Superior temporal gyrus (tissue), 1 donor: ENCODE data around the gene INO80.
A peak's percentile ranks its signal among the peaks of the same experiment; 100 is the strongest.
"Not testable (repeated sequence)": the region's sequence is repeated elsewhere in the genome, so short reads cannot be mapped to it uniquely, and the experiment has no call there.

Source experiments
- DNase-seq: peaks from one replicate; pipeline ENCODE4 v3.0.0-alpha.2; 2016; ENCODE audit errors: extremely low spot score

The INO80 gene

GRCh38 chr15:41115652-41116115 lies 396 bp downstream of the INO80 start:
- peak; percentile 24 for DNase-seq

GRCh38 chr15:41115161-41115651 lies 874 bp downstream of the INO80 start:
- DNase-seq: peak; percentile 15

DNA sequence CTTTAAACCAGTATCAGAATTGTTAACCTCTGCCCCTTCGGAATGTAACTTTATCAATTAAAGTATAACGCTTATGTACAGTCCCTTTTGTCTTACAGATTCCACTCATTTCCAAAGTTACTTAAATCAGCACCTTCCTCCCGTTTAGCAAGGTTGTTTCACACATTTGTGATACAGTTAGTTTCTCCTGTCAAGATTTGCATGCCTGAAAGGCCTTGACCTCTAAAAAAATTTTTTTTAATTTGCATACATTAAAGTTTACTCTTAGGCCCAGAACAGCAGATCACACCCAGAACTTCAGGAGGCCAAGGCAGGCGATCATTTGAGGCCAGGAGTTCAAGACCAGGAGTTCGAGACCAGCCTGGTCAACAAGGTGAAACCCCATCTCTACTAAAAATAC lies 9.1 kb downstream of the INO80 start:
- no peak for DNase-seq

GRCh38 chr15:41105348-41106334 lies 10.4 kb downstream of the INO80 start:
- no peak for DNase-seq

- no peak for DNase-seq
These were observed 11.8 kb downstream of the INO80 start for GRCh38 chr15:41104234-41104633.

- DNase-seq: no peak
These were observed 13.2 kb downstream of the INO80 start for GRCh38 chr15:41102854-41103253.

- no peak for DNase-seq
These were observed 19.9 kb downstream of the INO80 start for GRCh38 chr15:41096178-41096577.

DNA sequence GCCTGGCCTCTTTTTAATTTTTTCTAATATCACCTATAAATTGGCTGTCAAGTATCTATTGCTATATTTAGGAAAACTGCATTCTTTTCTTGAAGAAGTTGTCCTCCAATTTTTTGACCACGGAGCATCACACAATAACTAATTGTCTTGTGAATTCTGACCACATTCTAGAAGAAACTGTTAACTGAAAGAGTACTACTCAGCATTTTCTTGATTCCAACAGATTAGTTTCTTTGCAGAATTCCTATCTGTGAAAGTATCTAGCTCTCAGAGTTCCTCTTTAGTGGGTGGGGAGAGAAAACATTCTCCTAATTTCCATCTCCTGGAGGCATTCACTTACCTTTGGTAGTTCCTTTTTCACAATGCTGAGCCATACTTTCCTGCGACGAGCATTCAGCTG lies 31.1 kb downstream of the INO80 start:
- no peak for DNase-seq

- DNase-seq: no peak
These were observed 35.9 kb downstream of the INO80 start for GRCh38 chr15:41080144-41080543.

DNA sequence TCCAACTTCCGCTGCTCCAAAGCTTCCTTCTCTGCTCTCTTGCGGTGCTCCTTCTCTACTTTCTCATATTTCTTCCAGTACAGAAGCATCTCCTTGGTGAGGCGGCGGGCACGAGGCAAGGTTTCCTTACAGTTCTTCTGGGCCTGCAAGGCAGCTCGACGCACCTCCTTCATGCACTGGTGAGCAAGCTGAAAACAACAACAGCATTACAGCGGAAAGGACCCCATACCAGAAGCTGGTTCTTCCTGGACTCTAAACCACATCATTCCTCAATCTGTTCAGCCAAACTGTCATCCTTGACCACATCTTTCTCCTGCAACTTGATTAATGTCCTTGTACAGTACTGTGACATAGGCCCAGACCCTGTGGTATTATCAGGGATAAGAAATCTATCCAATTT lies 36.4 kb downstream of the INO80 start:
- DNase-seq: no peak

GRCh38 chr15:41078879-41079278 lies 37.2 kb downstream of the INO80 start:
- not testable (repeated sequence) for DNase-seq

- DNase-seq: no peak
These were observed 38.0 kb downstream of the INO80 start for GRCh38 chr15:41078125-41078524.

DNA sequence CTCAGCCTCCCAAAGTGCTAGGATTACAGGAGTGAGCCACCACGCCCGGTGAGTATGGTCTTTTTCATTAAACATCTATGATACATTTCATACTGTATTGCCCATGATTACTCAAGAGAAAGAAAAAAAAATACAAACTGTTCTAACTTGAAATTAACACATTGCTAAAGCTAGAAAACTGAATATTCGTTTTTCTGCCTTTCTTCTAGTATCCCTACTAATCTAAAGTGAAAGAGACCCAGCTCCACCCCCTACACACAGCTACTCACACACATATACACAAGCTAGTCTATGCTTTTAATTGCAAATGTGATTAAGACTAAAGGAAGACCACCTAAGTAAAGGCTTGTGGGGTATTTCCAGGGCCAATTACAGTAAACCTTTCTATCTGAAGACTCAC lies 43.1 kb downstream of the INO80 start:
- DNase-seq: no peak

GRCh38 chr15:41072013-41072412 lies 44.1 kb downstream of the INO80 start:
- no peak for DNase-seq

GRCh38 chr15:41066516-41066915 lies 49.6 kb downstream of the INO80 start:
- no peak for DNase-seq

DNA sequence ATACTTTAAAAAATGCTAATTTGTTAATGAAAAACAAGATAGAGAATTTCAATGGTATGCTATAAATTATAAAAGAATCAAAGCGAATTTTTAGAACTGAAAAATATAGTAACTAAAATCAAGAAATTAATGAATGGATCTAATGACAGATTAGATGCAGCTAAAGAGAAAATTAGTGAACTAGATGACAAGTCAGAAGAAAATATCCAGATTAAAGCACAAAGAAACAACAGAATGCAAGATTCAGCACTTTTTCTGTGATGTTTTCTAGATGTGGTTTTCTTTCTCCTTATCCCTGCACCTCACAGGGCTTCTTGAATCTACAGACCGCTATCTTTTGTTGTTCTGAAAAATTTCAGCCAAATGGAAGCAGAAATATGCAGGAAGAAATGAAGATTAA lies 54.4 kb downstream of the INO80 start:
- no peak for DNase-seq

GRCh38 chr15:41060505-41060904 lies 55.6 kb downstream of the INO80 start:
- DNase-seq: no peak

GRCh38 chr15:41056810-41057209 lies 59.3 kb downstream of the INO80 start:
- no peak for DNase-seq

GRCh38 chr15:41055706-41056105 lies 60.4 kb downstream of the INO80 start:
- DNase-seq: no peak

DNA sequence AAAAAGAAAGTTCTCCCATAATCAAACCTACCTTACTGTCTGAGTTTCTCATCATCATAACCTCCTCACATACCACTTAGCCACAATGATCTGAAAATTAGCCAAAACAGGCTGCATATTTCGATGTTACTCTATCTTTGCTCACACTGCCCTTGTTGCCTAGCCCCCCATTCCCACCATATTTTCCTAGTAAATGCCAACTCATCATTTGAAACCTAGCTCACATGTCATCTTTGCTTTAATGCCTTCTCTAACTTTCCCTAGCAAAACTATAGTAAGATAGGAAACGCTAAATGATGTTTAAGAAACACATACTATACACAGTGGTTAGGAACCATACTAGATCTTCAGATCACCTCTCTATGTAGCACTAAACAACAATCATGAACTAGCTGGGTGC lies 64.9 kb downstream of the INO80 start:
- DNase-seq: no peak

DNA sequence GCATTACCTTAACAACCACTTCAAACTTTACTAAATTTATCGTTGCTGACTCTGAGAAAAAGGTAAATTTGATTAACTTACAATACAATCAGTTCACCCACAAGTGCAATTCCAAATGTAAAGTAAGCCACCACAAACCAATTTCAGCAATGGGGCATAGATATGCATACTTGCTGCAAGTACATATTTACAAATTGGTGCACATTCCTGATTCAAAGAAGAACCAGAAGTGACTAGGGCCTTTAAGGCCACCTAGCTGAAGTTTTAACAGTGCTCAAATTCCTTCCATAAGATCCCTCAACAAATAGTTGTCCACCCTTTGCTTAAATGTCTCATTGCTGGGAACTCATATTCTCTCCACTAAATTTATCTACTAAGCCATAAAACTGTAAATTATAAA lies 67.2 kb downstream of the INO80 start:
- no peak for DNase-seq

DNA sequence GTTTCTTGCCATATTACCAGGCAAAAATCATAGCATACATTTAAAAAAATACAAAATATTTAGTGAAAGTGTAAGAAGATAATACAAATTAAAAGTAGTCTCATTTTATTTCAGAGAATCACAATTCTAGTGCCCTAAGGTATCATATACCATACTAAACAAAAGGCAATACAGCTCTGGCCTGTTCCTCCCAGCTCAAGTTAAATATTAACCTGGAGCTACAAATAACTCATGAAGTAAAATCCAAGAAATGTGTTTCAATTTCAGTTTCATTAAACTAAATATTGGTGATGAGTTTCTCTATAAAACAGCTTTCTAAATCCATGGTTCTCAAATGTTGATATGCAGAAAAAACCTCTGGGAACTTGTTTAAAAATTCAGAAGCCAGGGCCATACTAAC lies 67.7 kb downstream of the INO80 start:
- DNase-seq: no peak

- DNase-seq: no peak
These were observed 68.6 kb downstream of the INO80 start for GRCh38 chr15:41047474-41047873.
